GM12892 (cell line): Measurements from ENCODE around the gene NARS2.

Experiments
- POLR2A ChIP-seq: IDR thresholded peaks from 2 replicates; pipeline ENCODE4 v1.6.1; 2011; ENCODE audit warnings: low read depth, low read length, control low read depth
- POLR2AphosphoS5 ChIP-seq: IDR thresholded peaks from 2 replicates; pipeline ENCODE4 v1.6.1; 2011; ENCODE audit warnings: low read depth, low read length, control low read depth

- TF ChIP-seq POLR2A (no peak), POLR2AphosphoS5 (no peak)
These were observed 20.9 kb upstream of the NARS2 start for GRCh38 chr11:78595436-78596130.
